Adrenal gland (tissue), 12 donors: Measurements from ENCODE around the gene GALR3. TPM values are rescaled to one million over a fixed set of nuclear protein-coding genes. Genes with fewer than 3 reads are reported as not detected.

Experiments used
- DNase-seq, 7 donors: peaks; one replicate each; pipeline ENCODE4 v3.0.0-alpha.2; 2019 to 2020
- H3K27ac ChIP-seq, 5 donors: fragments of 200-600 bp; sonication (generic) in 4 of 5; 1 replicate in 3 of 5; 2 replicates in 2 of 5; pipeline versions ENCODE4 v1.5.1 to v1.8.0; 2016 to 2020; ENCODE audit warnings: mild to moderate bottlenecking in 1 of 5
- H3K27me3 ChIP-seq: fragments of 200-600 bp; 2 replicates; pipeline ENCODE4 v1.8.0; 2021
- H3K36me3 ChIP-seq, 2 donors: fragments of 200-600 bp; replicated peaks in 1 of 2; 1 replicate in 1 of 2; 2 replicates in 1 of 2; pipeline versions ENCODE4 v1.5.1 to v1.8.0; 2018 to 2022
- H3K4me1 ChIP-seq, 2 donors: fragments of 200-600 bp; replicated peaks in 1 of 2; 1 replicate in 1 of 2; 2 replicates in 1 of 2; pipeline versions ENCODE4 v1.5.1 to v1.8.0; 2018 to 2021
- H3K4me3 ChIP-seq, 4 donors: fragments of 200-600 bp; sonication (generic) in 3 of 4; one replicate each; pipeline ENCODE4 v1.5.1; 2016 to 2018
- H3K9me3 ChIP-seq, 3 donors: fragments of 200-600 bp; sonication (generic) in 1 of 3; replicated peaks in 1 of 3; 1 replicate in 2 of 3; 2 replicates in 1 of 3; pipeline versions ENCODE4 v1.5.1 to v1.8.0; 2016 to 2021
- POLR2A ChIP-seq, 2 donors: fragments of 450-650 bp; IDR thresholded peaks; one replicate each; pipeline ENCODE4 v1.6.1; 2017; ENCODE audit warnings: antibody characterized with exemption in 2 of 2, mild to moderate bottlenecking in 2 of 2, moderate library complexity in 1 of 2
- WGBS, 4 donors: extraction: QIAGEN DNeasy Blood & Tissue Kit in 2 of 4; methylation state at CpG; one replicate each; pipeline versions ENCODE4 v1.1.5 to v1.1.7; 2013 to 2017; 5-methylcytosine and 5-hydroxymethylcytosine counted together
- intact Hi-C, 2 donors: fragments of 100-400 bp; cut with DNase I; formaldehyde crosslinking; loops; one replicate each; pipeline versions ENCODE4 v1.14.1 to v1.15.0; 2022 to 2023
- polyA plus RNA-seq, 3 donors: library from polyadenylated mRNA; stranded (reverse); fragments of 200-250 nt in 2 of 3; fragments of 350-450 nt in 1 of 3; fragmentation: Illumina TruSeq in 1 of 3; extraction: RNeasy Lipid Tissue Mini Kit (QIAGEN cat#74804) in 1 of 3; gene quantifications; one replicate each; pipeline ENCODE4 v1.2.3, GENCODE V29; 2013 to 2014
- total RNA-seq, 9 donors: library from RNA; depleted of rRNA in 4 of 9; stranded (reverse); fragments of >200 nt in 4 of 9; fragments of 120-200 nt in 1 of 9; fragmentation: NEBNext Ultra II Directional in 1 of 9; extraction: Animal tissue kit (Norgen Biotek cat#: 25700) in 1 of 9; gene quantifications; one replicate each; pipeline versions ENCODE4 v1.1.0 to v1.2.4, GENCODE V29; 2013 to 2023
- TF ChIP-seq, protein P1 (sequence below), 6 experiments: fragments of 450-650 bp in 4 of 6; fragments of 200-600 bp in 2 of 6; sonication (generic) in 1 of 6; IDR thresholded peaks; 1 replicate in 5 of 6; 2 replicates in 1 of 6; pipeline versions ENCODE4 v1.5.1 to v1.8.0; 2016 to 2021; ENCODE audit warnings: antibody characterized with exemption in 6 of 6, mild to moderate bottlenecking in 2 of 6, moderate library complexity in 1 of 6
- donor health status: healthy with polysubstance abuse.
- donor health status: Bipolar disorder and iron deficiency.
- donor health status: DM: yes; HTN: yes; CAD: no.
- donor health status: DM: no; HTN: no; CAD: no.
- donor health status: DM: no; HTN: no; CAD: no.
- donor health status: DM: yes; HTN: yes; CAD: no.

The GALR3 gene
- total and polyA plus RNA-seq, 12 donors: 0.19 to 0.33 TPM; not detected in 10

DNA sequence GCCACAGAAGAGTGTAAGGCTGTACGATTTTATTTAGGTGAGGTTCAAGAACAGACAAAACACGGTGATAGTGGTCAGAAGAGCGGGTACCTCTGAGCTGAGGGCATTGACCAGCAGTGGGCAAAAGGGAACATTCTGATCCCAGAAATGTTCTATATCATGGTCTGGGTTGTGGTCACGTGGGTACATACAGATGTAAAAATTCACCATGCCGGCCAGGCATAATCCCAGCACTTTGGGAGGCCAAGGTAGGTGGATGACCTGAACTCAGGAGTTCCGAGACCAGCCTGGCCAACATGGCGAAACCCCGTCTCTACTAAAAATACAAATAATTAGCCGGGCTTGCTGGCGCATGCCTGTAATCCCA lies 46.6 kb upstream of the GALR3 start:
- WGBS, 4 donors: 79 to 88% (median 82%) methylated on average over 8 to 10 of the region's 10 CpGs
- TF ChIP-seq, protein P1, sequence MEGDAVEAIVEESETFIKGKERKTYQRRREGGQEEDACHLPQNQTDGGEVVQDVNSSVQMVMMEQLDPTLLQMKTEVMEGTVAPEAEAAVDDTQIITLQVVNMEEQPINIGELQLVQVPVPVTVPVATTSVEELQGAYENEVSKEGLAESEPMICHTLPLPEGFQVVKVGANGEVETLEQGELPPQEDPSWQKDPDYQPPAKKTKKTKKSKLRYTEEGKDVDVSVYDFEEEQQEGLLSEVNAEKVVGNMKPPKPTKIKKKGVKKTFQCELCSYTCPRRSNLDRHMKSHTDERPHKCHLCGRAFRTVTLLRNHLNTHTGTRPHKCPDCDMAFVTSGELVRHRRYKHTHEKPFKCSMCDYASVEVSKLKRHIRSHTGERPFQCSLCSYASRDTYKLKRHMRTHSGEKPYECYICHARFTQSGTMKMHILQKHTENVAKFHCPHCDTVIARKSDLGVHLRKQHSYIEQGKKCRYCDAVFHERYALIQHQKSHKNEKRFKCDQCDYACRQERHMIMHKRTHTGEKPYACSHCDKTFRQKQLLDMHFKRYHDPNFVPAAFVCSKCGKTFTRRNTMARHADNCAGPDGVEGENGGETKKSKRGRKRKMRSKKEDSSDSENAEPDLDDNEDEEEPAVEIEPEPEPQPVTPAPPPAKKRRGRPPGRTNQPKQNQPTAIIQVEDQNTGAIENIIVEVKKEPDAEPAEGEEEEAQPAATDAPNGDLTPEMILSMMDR (IDR thresholded peaks at IDR 0.05): no peak
- TF ChIP-seq POLR2A (IDR thresholded peaks at IDR 0.05): no peak
- Histone ChIP-seq H3K4me3 (no peak overlapping the region), H3K27ac (peak overlapping the region in 1 of 5 donors; percentile 45), H3K27me3 (no peaks in the 10 kb centered on the region), H3K4me1 (peaks cover 0 to 8% of the 10 kb centered on the region in 2 donors), H3K9me3 (no peaks in the 10 kb centered on the region), H3K36me3 (peaks cover 0 to 27% of the 10 kb centered on the region in 2 donors)
- intact Hi-C loops: no loop called here
- DNase-seq: no peak

DNA sequence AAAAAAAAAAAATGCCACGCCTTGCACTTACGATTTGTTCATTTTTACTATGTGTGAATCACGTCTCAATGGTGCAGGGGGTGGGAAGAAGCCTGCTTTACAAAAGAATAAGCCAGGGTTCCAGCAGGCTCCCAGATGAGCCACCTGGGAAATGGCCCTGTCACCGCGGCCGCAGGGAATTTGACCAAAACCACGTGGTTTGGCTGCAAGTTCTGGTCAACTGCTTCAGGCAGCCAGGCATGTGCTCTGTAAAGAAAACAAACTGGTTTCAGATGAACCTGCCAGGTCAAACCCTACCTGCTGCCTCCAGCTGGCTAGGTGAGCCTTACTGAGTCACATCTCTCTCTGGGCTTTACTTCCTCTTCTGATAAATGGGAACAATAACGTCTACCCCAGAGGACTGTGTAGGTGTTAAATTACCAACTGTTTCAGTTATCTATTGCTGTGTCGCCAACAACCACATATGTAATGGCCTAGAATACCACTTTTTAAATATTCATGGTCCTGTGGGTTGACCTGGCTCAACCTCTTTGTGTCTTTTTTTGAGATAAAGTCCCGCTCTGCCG lies 46.0 kb upstream of the GALR3 start:
- Histone ChIP-seq H3K27me3 (no peaks in the 10 kb centered on the region), H3K27ac (peak overlapping the region in 1 of 5 donors; percentile 23), H3K36me3 (peaks cover 0 to 21% of the 10 kb centered on the region in 2 donors), H3K4me1 (peaks cover 3 to 8% of the 10 kb centered on the region in 2 donors), H3K9me3 (no peaks in the 10 kb centered on the region), H3K4me3 (no peak overlapping the region)
- 39 to 50% (median 44%) methylated on average over 11 of the region's 11 CpGs for WGBS, 4 donors
- intact Hi-C loops: no loop called here
- DNase-seq: peak in 6 of 7 donors; percentile 65 to 78 (median 74)
- no peak for TF ChIP-seq POLR2A (IDR thresholded peaks at IDR 0.05)
- TF ChIP-seq, protein P1 (IDR thresholded peaks at IDR 0.05): no peak

DNA sequence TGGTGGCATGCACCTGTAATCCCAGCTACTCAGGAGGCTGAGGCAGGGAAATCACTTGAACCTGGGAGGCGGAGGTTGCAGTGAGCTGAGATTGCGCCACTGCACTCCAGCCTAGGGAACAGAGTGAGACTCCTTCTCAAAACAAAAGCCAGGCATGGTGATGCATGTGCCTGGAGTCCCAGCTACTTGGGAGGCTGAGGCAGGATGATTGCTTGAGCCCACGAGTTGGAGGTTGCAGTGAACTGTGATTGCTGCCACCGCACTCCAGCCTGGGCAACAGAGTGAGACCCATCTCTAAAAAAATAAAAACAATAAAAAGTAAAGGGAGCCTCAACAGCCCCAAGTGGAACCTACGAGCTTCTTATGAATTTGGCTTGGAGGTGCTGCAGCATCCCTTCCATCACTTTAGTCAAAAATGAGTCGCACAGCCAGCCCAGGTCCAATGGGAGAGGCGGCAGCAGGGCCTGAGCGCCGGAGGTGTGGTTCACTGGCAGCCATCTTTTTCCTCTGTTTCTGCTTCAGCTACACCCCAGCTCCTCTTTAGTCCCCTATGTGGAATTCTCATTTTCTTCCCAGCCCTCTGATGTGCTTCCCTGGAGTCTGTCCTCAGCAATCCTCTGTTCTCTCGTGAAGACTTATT lies 44.7 kb upstream of the GALR3 start:
- H3K4me3 ChIP-seq: no peak overlapping the region
- no peak for TF ChIP-seq POLR2A (IDR thresholded peaks at IDR 0.05)
- TF ChIP-seq, protein P1 (IDR thresholded peaks at IDR 0.05): no peak
- no peak overlapping the region for H3K27ac ChIP-seq
- intact Hi-C loops: no loop called here
- H3K9me3 ChIP-seq: no peaks in the 10 kb centered on the region
- no peaks in the 10 kb centered on the region for H3K27me3 ChIP-seq
- 83 to 88% (median 86%) methylated on average over 10 of the region's 10 CpGs for WGBS, 4 donors
- H3K36me3 ChIP-seq: peaks cover 0 to 9% of the 10 kb centered on the region in 2 donors
- DNase-seq: peak in 1 of 7 donors; percentile 26
- peaks cover 8% of the 10 kb centered on the region in 2 donors for H3K4me1 ChIP-seq

DNA sequence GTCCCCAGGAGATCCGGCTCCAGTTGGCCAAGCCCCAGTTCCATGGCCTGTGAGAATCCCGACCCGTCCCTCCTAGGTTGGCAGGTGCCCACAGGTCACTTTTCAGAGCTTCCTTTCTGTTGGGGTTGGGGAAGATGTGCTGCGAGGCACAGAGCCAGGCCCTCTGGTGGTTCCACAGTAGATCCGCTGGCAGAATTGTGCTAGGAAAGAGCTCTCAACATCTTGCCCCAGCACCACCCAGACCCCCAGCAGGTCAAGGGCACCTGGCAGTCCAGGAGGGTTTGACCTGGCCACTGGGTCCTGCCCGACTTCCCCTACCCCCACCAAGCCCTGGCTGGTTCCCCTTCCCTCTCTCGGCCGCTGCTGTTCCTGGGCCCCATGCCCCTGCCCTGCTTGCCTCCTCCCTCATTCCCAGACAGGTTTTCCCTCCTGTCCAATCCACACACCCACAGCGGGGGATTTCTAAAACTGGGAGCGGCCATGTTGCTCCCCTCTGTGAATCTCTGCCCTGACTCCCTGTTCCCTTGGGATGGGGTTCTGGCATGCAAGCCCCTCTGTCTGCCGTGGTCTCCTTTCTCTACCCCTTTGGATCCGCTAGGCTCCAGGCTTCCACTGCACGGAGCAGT lies 41.6 kb upstream of the GALR3 start:
- TF ChIP-seq POLR2A (IDR thresholded peaks at IDR 0.05): no peak
- TF ChIP-seq, protein P1 (IDR thresholded peaks at IDR 0.05): peak in 5 of 6 experiments; percentile 30 to 47 (median 34)
- Histone ChIP-seq H3K4me3 (no peak overlapping the region), H3K27me3 (no peaks in the 10 kb centered on the region), H3K9me3 (no peaks in the 10 kb centered on the region), H3K27ac (no peak overlapping the region), H3K4me1 (peaks cover 0 to 8% of the 10 kb centered on the region in 2 donors), H3K36me3 (no peaks in the 10 kb centered on the region)
- 39 to 45% (median 44%) methylated on average over 10 to 13 of the region's 13 CpGs for WGBS, 4 donors
- DNase-seq: peak in 5 of 7 donors; percentile 45 to 67 (median 64)
- intact Hi-C loops: no loop called here
